Measurements from ENCODE around the gene ACER3.

DNA sequence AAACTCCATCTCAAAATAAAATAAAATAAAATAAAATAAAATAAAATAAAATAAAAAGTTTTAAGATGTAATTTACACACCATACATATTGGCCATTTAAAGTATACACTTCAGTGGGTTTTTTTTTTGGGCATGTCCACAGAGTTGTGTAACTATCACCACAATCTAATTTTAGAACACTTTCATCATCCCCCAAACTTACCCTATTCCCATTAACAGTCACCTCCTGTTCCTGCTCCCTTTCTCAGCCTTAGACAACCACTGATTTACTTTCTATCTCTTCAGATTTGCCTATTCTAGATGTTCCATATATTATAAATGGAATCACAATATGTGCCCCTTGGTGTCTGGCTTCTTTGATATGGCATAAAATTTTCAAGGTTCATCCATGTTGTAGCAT, 4.6 kb upstream of the ACER3 start:
- TF ChIP-seq, protein P1, sequence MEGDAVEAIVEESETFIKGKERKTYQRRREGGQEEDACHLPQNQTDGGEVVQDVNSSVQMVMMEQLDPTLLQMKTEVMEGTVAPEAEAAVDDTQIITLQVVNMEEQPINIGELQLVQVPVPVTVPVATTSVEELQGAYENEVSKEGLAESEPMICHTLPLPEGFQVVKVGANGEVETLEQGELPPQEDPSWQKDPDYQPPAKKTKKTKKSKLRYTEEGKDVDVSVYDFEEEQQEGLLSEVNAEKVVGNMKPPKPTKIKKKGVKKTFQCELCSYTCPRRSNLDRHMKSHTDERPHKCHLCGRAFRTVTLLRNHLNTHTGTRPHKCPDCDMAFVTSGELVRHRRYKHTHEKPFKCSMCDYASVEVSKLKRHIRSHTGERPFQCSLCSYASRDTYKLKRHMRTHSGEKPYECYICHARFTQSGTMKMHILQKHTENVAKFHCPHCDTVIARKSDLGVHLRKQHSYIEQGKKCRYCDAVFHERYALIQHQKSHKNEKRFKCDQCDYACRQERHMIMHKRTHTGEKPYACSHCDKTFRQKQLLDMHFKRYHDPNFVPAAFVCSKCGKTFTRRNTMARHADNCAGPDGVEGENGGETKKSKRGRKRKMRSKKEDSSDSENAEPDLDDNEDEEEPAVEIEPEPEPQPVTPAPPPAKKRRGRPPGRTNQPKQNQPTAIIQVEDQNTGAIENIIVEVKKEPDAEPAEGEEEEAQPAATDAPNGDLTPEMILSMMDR (IDR thresholded peaks at IDR 0.05) = no peak
- TF ChIP-seq POLR2AphosphoS5 (IDR thresholded peaks at IDR 0.05) (no peak), POLR2A (IDR thresholded peaks at IDR 0.05) (no peak)
